GM12878 (cell line): ENCODE measurements around the gene PRKCQ. TPM values are rescaled to one million over a fixed set of nuclear protein-coding genes. Genes with fewer than 3 reads are reported as not detected.

Experiments used
- ASH2L ChIP-seq: fragments of 300-600, 200-600 bp; sonication (generic); IDR thresholded peaks from 2 replicates; pipeline ENCODE4 v1.6.1; 2017; ENCODE audit warnings: low read depth, mild to moderate bottlenecking, borderline replicate concordance
- BHLHE40 ChIP-seq, 2 experiments: fragments of 450-650 bp in 1 of 2; IDR thresholded peaks; 2 replicates each; pipeline ENCODE4 v1.6.1; 2011 to 2017; ENCODE audit warnings: low read depth in 2 of 2, borderline replicate concordance in 1 of 2, improper control_type of control experiment in 1 of 2, low read length in 1 of 2, mild to moderate bottlenecking in 1 of 2
- ETV6 ChIP-seq, 2 experiments: fragments of 450-650 bp in 1 of 2; IDR thresholded peaks in 1 of 2; conservative IDR thresholded peaks in 1 of 2; 2 replicates each; pipeline ENCODE4 v1.6.1; 2014; ENCODE audit warnings: antibody characterized with exemption in 1 of 2, borderline replicate concordance in 1 of 2, low read depth in 1 of 2, mild to moderate bottlenecking in 1 of 2, moderate library complexity in 1 of 2
- IRF4 ChIP-seq: IDR thresholded peaks from 2 replicates; pipeline ENCODE4 v1.6.1; 2011; ENCODE audit warnings: low read depth, low read length
- JUNB ChIP-seq: IDR thresholded peaks from 2 replicates; pipeline ENCODE4 v1.6.1; 2016; ENCODE audit warnings: antibody characterized with exemption, mild to moderate bottlenecking
- MEF2A ChIP-seq: IDR thresholded peaks from 2 replicates; pipeline ENCODE4 v1.6.1; 2011; ENCODE audit warnings: low read depth, mild to moderate bottlenecking, low read length, moderate library complexity; ENCODE audit not compliant: insufficient read depth
- MXI1 ChIP-seq: fragments of 150-350 bp; IDR thresholded peaks from 2 replicates; pipeline ENCODE4 v1.6.1; 2011; ENCODE audit warnings: low read depth, mild to moderate bottlenecking, inconsistent platforms, low read length, improper control_type of control experiment
- NBN ChIP-seq: fragments of 450-650 bp; IDR thresholded peaks from 2 replicates; pipeline ENCODE4 v1.6.1; 2016
- POU2F2 ChIP-seq: IDR thresholded peaks from 3 replicates; pipeline ENCODE4 v1.6.1; 2011; ENCODE audit warnings: low read depth, mild to moderate bottlenecking, low read length, borderline replicate concordance
- RAD21 ChIP-seq: IDR thresholded peaks from 2 replicates; pipeline ENCODE4 v1.6.1; 2011; ENCODE audit warnings: mild to moderate bottlenecking, low read depth, low read length, moderate library complexity; ENCODE audit not compliant: insufficient read depth
- SMAD1 ChIP-seq: fragments of 450-650 bp; IDR thresholded peaks from 2 replicates; pipeline ENCODE4 v1.6.1; 2018; ENCODE audit warnings: mild to moderate bottlenecking, low read depth; ENCODE audit not compliant: partially characterized antibody
- SPI1 ChIP-seq: IDR thresholded peaks from 2 replicates; pipeline ENCODE4 v1.6.1; 2011; ENCODE audit warnings: low read depth, mild to moderate bottlenecking, low read length, moderate library complexity, borderline replicate concordance; ENCODE audit not compliant: insufficient read depth
- SRF ChIP-seq, 2 experiments: IDR thresholded peaks; 2 replicates each; pipeline ENCODE4 v1.6.1; 2011; ENCODE audit warnings: low read depth in 2 of 2, low read length in 2 of 2, mild to moderate bottlenecking in 1 of 2, moderate library complexity in 1 of 2
- polyA plus RNA-seq, 11 experiments: library from polyadenylated mRNA; depleted of rRNA in 4 of 11; unstranded in 6 of 11; stranded (reverse) in 5 of 11; fragments of >200 nt; fragmentation: Nextera tagmentation in 4 of 11; fragmentation: Illumina TruSeq in 1 of 11; extraction: Ambion mirVana in 4 of 11; extraction: Trizol in 1 of 11; gene quantifications; 1 replicate in 1 of 11; 2 replicates in 10 of 11; pipeline versions ENCODE4 v1.2.1 to v1.2.3, GENCODE V29; 2011 to 2016; ENCODE audit warnings: inconsistent platforms in 2 of 11, missing spikeins in 2 of 11, low read depth in 1 of 11
- total RNA-seq, 4 experiments: library from RNA; depleted of rRNA in 3 of 4; stranded (reverse); fragments of >200 nt in 3 of 4; fragmentation: Illumina TruSeq in 1 of 4; extraction: Trizol in 1 of 4; gene quantifications; 2 replicates each; pipeline versions ENCODE4 v1.2.1 to v1.2.3, GENCODE V29; 2013 to 2021
- TF ChIP-seq, protein P1 (sequence below): IDR thresholded peaks from 2 replicates; pipeline ENCODE4 v1.6.1; 2012; ENCODE audit warnings: low read depth, low read length, improper control_type of control experiment
- TF ChIP-seq, protein P2 (sequence below): IDR thresholded peaks from 2 replicates; pipeline ENCODE4 v1.6.1; 2011; ENCODE audit warnings: borderline replicate concordance, low read depth, mild to moderate bottlenecking, moderate library complexity, low read length; ENCODE audit not compliant: insufficient read depth, poor library complexity, severe bottlenecking
- TF ChIP-seq, protein P3 (sequence below): IDR thresholded peaks from 2 replicates; pipeline ENCODE4 v1.6.1; 2012; ENCODE audit warnings: mild to moderate bottlenecking, low read depth, low read length
- TF ChIP-seq, protein P4 (sequence below), 3 experiments: IDR thresholded peaks in 2 of 3; conservative IDR thresholded peaks in 1 of 3; 2 replicates each; pipeline ENCODE4 v1.5.1; 2011; ENCODE audit warnings: low read depth in 3 of 3, low read length in 3 of 3, mild to moderate bottlenecking in 3 of 3, control low read depth in 2 of 3, moderate library complexity in 2 of 3, inconsistent platforms in 1 of 3, mixed read lengths in 1 of 3; ENCODE audit not compliant: control insufficient read depth in 2 of 3, insufficient read depth in 1 of 3; ENCODE audit errors: extremely low read depth in 1 of 3
- TF ChIP-seq, protein P5 (sequence below): fragments of 450-650 bp; IDR thresholded peaks from 2 replicates; pipeline ENCODE4 v1.6.1; 2017; ENCODE audit warnings: low read depth, mild to moderate bottlenecking, moderate library complexity

The PRKCQ gene
- total and polyA plus RNA-seq, 10 of the 15 experiments (the other 5 are each of a cell fraction or from before 2014, with no cell fraction given), result 0.26 to 8.9 (median 0.98) TPM

DNA sequence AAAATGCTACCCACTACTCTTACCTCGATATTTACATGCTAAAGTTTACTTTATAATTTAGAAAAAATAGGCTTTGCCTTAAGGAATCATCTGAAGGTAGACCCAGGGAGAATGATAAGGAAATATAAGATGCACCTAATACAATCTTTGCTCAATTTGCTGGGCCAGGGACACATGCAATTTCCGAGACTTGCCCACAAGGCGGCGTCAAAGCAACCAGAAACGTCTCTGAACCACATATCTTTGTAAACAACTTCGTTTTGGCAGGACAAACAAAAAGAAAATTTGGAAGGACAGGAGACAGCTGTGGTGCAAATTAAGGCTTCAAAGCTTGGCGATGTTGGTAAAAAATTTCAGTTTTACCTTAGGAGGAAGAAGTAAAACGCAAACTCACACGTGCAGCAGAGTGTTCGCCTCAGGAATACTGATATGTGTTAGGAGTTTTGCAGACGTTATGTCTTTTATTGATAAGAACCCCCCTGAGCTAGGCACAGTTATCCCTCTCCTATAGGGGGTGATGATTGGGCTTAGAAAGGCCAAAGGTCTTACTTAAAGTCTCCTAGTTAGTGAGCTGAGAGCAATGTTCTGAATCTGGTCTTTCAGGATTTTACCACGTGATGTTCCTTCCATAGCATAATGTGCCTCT, 134.3 kb downstream of the PRKCQ start (continued):
- TF ChIP-seq MXI1, result no peak
- TF ChIP-seq, protein P1, sequence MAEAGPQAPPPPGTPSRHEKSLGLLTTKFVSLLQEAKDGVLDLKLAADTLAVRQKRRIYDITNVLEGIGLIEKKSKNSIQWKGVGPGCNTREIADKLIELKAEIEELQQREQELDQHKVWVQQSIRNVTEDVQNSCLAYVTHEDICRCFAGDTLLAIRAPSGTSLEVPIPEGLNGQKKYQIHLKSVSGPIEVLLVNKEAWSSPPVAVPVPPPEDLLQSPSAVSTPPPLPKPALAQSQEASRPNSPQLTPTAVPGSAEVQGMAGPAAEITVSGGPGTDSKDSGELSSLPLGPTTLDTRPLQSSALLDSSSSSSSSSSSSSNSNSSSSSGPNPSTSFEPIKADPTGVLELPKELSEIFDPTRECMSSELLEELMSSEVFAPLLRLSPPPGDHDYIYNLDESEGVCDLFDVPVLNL, result no peak
- peak; percentile 69 for TF ChIP-seq RAD21
- TF ChIP-seq, protein P2, sequence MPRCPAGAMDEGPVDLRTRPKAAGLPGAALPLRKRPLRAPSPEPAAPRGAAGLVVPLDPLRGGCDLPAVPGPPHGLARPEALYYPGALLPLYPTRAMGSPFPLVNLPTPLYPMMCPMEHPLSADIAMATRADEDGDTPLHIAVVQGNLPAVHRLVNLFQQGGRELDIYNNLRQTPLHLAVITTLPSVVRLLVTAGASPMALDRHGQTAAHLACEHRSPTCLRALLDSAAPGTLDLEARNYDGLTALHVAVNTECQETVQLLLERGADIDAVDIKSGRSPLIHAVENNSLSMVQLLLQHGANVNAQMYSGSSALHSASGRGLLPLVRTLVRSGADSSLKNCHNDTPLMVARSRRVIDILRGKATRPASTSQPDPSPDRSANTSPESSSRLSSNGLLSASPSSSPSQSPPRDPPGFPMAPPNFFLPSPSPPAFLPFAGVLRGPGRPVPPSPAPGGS, result no peak
- TF ChIP-seq SMAD1, result no peak
- no peak for TF ChIP-seq ASH2L
- TF ChIP-seq, protein P3, sequence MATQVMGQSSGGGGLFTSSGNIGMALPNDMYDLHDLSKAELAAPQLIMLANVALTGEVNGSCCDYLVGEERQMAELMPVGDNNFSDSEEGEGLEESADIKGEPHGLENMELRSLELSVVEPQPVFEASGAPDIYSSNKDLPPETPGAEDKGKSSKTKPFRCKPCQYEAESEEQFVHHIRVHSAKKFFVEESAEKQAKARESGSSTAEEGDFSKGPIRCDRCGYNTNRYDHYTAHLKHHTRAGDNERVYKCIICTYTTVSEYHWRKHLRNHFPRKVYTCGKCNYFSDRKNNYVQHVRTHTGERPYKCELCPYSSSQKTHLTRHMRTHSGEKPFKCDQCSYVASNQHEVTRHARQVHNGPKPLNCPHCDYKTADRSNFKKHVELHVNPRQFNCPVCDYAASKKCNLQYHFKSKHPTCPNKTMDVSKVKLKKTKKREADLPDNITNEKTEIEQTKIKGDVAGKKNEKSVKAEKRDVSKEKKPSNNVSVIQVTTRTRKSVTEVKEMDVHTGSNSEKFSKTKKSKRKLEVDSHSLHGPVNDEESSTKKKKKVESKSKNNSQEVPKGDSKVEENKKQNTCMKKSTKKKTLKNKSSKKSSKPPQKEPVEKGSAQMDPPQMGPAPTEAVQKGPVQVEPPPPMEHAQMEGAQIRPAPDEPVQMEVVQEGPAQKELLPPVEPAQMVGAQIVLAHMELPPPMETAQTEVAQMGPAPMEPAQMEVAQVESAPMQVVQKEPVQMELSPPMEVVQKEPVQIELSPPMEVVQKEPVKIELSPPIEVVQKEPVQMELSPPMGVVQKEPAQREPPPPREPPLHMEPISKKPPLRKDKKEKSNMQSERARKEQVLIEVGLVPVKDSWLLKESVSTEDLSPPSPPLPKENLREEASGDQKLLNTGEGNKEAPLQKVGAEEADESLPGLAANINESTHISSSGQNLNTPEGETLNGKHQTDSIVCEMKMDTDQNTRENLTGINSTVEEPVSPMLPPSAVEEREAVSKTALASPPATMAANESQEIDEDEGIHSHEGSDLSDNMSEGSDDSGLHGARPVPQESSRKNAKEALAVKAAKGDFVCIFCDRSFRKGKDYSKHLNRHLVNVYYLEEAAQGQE, result no peak
- TF ChIP-seq SPI1, result no peak
- TF ChIP-seq, protein P4, sequence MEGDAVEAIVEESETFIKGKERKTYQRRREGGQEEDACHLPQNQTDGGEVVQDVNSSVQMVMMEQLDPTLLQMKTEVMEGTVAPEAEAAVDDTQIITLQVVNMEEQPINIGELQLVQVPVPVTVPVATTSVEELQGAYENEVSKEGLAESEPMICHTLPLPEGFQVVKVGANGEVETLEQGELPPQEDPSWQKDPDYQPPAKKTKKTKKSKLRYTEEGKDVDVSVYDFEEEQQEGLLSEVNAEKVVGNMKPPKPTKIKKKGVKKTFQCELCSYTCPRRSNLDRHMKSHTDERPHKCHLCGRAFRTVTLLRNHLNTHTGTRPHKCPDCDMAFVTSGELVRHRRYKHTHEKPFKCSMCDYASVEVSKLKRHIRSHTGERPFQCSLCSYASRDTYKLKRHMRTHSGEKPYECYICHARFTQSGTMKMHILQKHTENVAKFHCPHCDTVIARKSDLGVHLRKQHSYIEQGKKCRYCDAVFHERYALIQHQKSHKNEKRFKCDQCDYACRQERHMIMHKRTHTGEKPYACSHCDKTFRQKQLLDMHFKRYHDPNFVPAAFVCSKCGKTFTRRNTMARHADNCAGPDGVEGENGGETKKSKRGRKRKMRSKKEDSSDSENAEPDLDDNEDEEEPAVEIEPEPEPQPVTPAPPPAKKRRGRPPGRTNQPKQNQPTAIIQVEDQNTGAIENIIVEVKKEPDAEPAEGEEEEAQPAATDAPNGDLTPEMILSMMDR (IDR thresholded peaks at IDR 0.05 in 2 of 3, conservative IDR thresholded peaks at IDR 0.05 in 1 of 3; ENCODE audit: control insufficient read depth in 2 of 3, extremely low read depth in 1 of 3, insufficient read depth in 1 of 3, low read depth in 3 of 3, low read length in 3 of 3), result peak; percentile 61 to 82 (median 67)
- TF ChIP-seq IRF4, result no peak
- TF ChIP-seq SRF (IDR thresholded peaks at IDR 0.05; ENCODE audit: low read depth in 2 of 2, low read length in 2 of 2), result no peak
- no peak for TF ChIP-seq NBN
- TF ChIP-seq JUNB, result no peak
- no peak for TF ChIP-seq MEF2A
- no peak for TF ChIP-seq ETV6 (conservative IDR thresholded peaks at IDR 0.05 in 1 of 2, IDR thresholded peaks at IDR 0.05 in 1 of 2; ENCODE audit: borderline replicate concordance in 1 of 2, low read depth in 1 of 2)
- TF ChIP-seq POU2F2, result no peak
- TF ChIP-seq, protein P5, sequence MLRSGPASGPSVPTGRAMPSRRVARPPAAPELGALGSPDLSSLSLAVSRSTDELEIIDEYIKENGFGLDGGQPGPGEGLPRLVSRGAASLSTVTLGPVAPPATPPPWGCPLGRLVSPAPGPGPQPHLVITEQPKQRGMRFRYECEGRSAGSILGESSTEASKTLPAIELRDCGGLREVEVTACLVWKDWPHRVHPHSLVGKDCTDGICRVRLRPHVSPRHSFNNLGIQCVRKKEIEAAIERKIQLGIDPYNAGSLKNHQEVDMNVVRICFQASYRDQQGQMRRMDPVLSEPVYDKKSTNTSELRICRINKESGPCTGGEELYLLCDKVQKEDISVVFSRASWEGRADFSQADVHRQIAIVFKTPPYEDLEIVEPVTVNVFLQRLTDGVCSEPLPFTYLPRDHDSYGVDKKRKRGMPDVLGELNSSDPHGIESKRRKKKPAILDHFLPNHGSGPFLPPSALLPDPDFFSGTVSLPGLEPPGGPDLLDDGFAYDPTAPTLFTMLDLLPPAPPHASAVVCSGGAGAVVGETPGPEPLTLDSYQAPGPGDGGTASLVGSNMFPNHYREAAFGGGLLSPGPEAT, result no peak
- no peak for TF ChIP-seq BHLHE40 (IDR thresholded peaks at IDR 0.05; ENCODE audit: borderline replicate concordance in 1 of 2, low read depth in 2 of 2, low read length in 1 of 2)
